GM19238 (cell line): ENCODE measurements around the gene ABCC3.
"Not testable (repeated sequence)": the region's sequence is repeated elsewhere in the genome, so short reads cannot be mapped to it uniquely, and the experiment has no call there.

Experiments used
- DNase-seq: peaks from one replicate; pipeline ENCODE4 v3.0.0; 2011; ENCODE audit warnings: low spot score; ENCODE audit not compliant: insufficient read length

ABCC3 gene

DNA sequence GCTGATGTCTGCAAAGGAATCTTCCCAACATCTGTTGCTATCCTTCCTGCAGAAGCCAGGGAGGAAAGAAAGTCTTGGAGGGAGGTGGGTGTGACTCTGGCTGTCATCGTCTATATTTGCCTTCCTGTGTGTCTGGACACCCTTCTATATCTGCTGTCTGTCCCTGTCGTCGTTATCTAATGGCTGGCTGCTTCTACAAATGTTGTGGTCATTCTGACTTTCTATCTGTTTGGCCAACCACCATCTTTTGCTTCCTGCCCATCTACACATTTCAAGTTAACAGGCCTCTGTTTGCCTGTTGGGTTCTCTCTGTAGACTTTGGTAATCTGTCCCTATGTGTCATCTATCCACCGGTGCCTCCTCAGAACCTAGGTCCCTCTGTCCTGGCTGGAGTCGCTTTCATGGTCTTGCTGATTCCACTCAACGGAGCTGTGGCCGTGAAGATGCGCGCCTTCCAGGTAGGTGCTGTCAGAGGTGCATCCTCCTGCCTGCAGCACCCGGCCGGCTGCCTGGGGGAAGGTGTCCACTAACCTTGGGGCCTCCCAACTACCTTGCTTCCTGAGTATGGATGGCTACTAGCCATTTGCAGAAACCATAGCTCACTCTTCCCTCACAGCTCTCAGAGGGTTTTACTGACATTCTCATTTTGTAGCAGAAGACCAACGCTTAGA, 30.2 kb downstream of the ABCC3 start:
- DNase-seq, result no peak

DNA sequence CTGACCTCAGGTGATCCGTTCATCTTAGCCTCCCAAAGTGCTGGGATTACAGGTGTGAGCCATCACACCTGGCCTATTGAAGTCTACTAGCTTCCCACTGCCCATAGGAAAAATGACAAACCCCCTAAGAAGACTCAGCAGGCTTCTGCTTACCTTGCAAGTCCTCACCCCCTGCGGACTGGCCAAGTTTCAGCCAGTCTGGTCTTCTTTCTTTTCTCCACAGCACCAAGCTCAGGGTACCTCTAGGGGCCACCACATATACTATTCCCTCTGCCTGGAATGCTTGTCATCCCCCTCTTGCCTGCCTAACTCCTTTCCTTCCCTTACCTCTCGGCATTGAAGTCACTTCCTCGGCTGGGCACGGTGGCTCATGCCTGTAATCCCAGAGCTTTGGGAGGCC, 31.2 kb downstream of the ABCC3 start:
- no peak for DNase-seq

DNA sequence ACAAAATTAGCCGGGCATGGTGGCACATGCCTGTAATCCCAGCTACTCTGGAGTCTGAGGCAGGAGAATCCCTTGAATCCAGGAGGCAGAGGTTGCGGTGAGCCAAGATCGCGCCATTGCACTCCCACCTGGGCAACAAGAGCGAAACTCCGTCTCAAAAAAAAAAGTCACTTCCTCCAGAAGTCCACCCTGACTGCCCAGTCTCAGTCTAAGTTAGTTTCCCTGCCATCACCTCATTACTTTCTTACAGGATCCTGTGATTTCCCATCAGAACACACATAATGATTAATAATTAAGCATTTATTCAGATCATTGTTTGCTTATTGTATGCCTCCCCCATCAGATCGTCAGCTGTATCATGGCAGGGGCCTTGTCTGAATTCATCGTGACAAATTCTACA, 31.6 kb downstream of the ABCC3 start:
- DNase-seq, result no peak

DNA sequence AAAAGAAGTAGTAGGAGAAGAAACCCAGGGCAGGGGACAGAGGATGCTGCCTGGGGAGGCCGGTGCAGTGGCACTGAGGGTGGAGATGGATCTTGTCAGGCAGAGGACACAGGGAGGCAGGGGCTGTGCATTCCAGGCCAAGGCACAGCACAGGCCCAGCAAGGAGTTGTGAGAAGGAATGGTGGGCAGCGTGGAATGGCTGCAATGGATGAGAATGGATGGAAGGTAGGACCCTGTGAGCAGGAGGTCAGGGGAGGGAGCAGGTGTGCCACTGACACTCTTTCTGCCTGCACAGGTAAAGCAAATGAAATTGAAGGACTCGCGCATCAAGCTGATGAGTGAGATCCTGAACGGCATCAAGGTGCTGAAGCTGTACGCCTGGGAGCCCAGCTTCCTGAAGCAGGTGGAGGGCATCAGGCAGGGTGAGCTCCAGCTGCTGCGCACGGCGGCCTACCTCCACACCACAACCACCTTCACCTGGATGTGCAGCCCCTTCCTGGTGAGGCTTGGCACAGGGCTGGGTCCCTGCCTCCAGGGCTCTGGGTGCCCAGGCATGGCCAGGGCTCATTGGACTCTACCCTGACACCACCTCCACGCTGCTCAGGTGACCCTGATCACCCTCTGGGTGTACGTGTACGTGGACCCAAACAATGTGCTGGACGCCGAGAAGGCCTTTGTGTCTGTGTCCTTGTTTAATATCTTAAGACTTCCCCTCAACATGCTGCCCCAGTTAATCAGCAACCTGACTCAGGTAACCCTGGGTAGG, 32.8 kb downstream of the ABCC3 start:
- DNase-seq, result no peak

DNA sequence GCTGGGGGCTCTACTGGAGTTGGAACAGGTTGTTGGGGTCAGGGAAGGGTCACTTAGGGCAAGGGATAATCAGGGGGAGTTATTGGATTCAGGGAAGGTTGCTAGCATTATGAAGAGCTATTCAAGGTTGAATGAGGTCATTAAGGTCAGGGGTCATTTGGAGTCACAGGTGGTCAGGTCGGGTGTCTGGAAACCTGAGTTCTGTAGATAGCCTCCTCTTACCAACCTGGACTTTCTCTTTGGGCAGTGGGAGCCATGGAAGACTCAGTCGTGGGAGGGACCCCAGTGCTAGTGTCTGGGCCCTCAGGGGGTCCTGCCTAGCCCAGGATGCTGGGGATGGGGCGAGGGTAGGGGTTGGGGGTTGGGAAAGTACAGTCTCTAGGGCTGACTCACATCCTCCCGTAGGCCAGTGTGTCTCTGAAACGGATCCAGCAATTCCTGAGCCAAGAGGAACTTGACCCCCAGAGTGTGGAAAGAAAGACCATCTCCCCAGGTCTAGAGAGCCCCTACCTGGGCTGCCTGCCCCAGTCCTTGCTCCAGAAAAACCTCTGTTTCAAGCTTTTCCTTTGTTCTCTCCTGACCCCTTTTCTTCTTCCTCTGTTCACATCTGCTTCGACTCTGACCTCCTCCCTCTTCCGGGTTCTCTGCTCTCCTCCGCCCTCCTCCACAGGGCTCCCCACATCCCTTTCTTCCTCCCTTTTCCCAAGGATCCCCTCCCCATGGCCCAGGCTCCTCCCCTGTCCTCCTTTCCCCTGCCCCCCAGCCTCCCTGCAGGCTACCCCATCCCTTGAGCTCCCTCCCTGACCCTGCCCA, 33.5 kb downstream of the ABCC3 start:
- DNase-seq, result no peak

DNA sequence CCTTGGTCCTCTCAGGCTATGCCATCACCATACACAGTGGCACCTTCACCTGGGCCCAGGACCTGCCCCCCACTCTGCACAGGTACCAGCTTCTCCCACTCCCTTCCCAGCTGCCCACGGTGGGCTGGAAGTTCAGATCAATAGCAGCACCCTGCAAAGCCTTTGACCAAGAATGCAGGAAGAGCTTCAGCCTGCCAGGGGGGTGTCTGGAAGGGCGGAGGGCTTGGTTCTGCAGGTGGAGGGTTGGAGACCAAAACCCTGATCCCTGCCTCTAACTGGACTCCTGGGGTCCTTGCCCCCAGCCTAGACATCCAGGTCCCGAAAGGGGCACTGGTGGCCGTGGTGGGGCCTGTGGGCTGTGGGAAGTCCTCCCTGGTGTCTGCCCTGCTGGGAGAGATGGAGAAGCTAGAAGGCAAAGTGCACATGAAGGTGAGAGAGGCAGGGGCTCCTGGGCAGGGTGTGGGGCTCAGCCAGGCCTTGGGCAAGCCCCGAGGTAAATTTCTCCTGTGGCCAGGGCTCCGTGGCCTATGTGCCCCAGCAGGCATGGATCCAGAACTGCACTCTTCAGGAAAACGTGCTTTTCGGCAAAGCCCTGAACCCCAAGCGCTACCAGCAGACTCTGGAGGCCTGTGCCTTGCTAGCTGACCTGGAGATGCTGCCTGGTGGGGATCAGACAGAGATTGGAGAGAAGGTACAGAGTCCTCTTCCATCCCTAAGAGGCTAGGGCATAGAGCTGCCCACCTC, 34.3 kb downstream of the ABCC3 start:
- no peak for DNase-seq

DNA sequence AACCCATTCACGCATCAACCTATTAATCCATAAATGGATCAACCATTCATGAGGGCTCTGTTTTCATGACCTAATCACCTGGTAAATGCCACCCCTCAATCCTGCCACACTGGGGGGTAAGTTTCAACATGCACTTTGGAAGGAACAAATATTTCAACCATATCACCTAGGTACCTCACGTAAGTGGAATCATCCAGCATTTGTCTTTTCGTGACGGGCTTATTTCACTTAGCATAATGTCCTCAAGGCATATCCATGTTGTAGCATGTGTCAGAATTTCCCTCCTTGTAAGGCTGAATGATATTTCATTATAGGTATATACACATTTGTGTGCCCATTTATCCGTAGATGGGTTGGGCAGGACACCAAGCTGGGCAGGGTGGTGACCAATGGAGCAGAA, 37.4 kb downstream of the ABCC3 start:
- DNase-seq, result no peak

GRCh38 chr17:50672831-50673551, 38.3 kb downstream of the ABCC3 start:
- DNase-seq, result no peak

DNA sequence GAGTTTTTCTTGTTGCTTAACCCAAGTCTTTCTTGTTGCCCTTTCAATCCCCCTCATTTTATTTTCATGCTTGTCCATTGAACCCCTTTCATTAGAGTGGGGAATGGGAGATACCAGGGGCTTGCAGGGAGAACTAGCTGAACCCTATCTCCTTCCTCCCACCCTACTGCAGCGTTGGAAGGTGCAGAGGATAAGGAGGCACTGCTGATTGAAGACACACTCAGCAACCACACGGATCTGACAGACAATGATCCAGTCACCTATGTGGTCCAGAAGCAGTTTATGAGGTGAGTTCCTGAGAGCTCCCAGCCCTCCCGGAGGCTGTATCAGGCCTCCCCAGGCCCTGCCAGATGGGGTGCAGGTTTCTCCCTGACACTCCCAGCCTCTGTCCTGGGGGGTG, 40.5 kb downstream of the ABCC3 start:
- no peak for DNase-seq

DNA sequence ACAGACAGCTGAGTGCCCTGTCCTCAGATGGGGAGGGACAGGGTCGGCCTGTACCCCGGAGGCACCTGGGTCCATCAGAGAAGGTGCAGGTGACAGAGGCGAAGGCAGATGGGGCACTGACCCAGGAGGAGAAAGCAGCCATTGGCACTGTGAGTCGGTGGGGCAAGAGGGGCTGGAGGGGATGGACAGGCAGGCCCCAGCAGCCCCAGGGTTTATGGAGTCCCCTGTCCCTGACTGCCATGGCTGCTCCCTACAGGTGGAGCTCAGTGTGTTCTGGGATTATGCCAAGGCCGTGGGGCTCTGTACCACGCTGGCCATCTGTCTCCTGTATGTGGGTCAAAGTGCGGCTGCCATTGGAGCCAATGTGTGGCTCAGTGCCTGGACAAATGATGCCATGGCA, 40.9 kb downstream of the ABCC3 start:
- no peak for DNase-seq

GRCh38 chr17:50676065-50676975, 41.6 kb downstream of the ABCC3 start:
- no peak for DNase-seq

DNA sequence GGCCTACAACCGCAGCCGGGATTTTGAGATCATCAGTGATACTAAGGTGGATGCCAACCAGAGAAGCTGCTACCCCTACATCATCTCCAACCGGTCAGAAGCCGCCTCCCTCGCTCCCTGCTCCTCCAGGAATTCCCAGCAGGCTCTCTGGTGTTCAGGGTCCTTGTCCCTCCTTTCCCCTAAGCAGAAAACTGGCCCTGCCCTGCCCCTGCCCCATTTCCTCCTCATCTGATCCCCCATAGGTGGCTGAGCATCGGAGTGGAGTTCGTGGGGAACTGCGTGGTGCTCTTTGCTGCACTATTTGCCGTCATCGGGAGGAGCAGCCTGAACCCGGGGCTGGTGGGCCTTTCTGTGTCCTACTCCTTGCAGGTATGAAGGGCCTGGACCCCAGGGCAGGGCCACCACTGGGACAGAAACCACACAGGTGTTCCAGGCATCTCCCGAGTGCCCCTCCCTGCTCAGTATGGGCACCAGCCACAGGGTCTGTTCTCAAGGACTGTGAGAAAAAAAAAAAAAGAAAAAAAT, 43.2 kb downstream of the ABCC3 start:
- DNase-seq, result no peak

DNA sequence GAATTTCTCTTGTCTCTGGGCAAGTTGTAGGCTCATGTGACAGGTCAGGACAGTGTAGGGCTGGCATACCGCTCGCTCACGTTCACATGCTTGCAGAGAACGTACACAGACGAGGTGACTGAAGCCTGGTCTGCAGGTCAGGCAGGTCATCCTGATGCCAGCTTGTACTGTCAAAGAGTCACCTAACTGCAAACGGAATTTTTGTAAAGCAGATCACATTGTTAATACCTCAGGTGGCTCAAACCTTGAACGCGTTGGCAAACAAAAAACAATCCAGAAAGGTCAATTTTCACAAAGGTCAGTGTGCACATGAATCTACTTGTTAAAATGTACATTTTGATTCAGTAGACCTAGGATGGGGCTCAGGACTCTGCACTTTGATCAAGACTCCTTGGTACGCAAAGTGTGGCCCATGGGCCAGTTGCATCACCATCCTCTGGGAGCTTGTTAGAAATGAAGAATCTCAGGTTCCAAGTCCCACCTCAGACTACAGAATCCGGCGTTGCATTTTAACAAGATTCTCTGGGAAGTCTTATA, 44.4 kb downstream of the ABCC3 start:
- DNase-seq, result no peak

DNA sequence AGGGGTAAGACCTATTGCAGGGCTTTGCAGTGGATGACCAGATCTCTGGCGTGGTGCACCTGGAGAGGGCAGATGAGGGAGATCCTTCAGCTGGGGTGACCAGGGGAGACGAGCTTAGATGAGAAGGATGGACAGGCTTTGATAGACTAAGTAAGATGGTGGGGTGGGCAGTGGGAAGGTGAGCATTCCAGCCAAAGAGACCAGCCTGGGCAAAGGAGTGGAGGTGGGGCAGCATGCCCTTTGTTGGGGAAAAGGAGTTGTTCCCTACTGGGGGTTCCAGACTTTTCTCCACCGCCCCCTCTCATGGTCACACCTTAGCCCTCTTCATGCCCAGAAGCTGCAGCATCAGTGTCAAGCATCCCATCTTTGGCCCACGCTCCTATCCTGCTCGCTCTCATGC, 45.4 kb downstream of the ABCC3 start:
- DNase-seq, result no peak

- DNase-seq, result not testable (repeated sequence)
These were observed 46.0 kb downstream of the ABCC3 start for GRCh38 chr17:50680543-50681262.

DNA sequence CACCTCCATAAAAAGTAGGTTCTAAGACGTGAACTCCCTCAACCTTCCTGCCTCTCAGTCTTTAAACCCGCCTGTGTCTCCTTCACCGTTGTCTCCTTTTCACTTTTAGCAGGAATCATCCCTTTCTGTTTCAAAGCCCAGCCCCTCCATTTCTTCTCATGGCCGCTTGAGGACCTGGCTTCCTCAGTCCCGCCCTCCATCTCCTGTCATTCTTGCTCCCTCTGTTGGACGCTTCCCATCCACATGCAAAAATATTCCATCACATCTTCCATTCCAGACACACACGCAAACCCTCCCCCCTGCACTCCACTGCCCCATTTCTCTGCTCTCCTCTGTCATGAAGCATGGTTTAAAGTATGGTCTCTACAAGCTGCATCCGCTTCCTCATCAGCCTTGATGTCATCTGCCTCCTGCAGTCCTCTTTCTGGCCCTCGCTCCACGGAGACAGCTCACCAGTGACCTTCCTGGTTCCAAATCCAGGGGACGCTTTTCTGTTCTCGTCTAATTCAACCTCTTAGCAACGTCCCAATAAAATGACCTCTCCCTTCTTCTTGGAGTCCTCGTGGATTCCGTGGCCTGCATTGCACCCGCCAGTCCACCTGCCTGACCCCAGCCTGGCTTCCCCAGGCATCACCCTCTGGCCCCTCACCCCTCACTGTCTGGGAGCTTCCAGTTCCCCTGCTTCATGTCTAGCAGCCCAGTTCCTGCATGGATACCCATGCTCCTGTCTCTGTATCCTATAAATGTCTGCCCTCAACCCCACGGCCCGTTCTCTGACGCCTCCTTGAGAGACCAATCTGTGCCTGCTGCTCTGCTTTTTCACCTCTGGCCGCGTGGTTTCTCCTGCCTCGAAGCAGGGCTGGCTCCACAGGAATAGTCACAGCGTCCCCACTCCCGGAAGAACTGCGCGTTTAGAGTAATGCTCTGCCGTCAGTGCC, 46.9 kb downstream of the ABCC3 start:
- DNase-seq, result no peak

- DNase-seq, result no peak
These were observed 47.8 kb downstream of the ABCC3 start for GRCh38 chr17:50682441-50682840.

GRCh38 chr17:50682938-50683337, 48.3 kb downstream of the ABCC3 start:
- DNase-seq, result no peak
